Lower leg skin (tissue), 4 donors: Measurements from ENCODE around the gene UBXN4. TPM values are rescaled to one million over a fixed set of nuclear protein-coding genes. Genes with fewer than 3 reads are reported as not detected.

Experiments
- DNase-seq, 2 donors: peaks; one replicate each; pipeline ENCODE4 v3.0.0-alpha.2; 2019; ENCODE audit warnings: low spot score in 2 of 2
- H3K4me3 ChIP-seq: fragments of 200-600 bp; sonication (generic); 2 replicates; pipeline ENCODE4 v1.5.1; 2017; ENCODE audit warnings: mild to moderate bottlenecking, low read depth; ENCODE audit not compliant: poor library complexity, severe bottlenecking
- POLR2A ChIP-seq, 2 donors: fragments of 450-650 bp; IDR thresholded peaks; one replicate each; pipeline ENCODE4 v1.6.1; 2016 to 2017; ENCODE audit warnings: antibody characterized with exemption in 2 of 2, mild to moderate bottlenecking in 1 of 2, moderate library complexity in 1 of 2
- WGBS, 2 donors: methylation state at CpG; one replicate each; pipeline ENCODE4 v1.1.5; 2018; 5-methylcytosine and 5-hydroxymethylcytosine counted together
- intact Hi-C: fragments of 100-400 bp; cut with DNase I; formaldehyde crosslinking; loops from one replicate; pipeline ENCODE4 v1.15.0; 2023; ENCODE audit warnings: low total_unique reads
- total RNA-seq, 4 donors: library from RNA; depleted of rRNA; stranded (reverse); fragments of >200 nt; gene quantifications; one replicate each; pipeline ENCODE4 v1.1.0, GENCODE V29; 2016
- TF ChIP-seq, protein P1 (sequence below), 3 donors: fragments of 450-650 bp; IDR thresholded peaks; one replicate each; pipeline ENCODE4 v1.5.1; 2016; ENCODE audit warnings: antibody characterized with exemption in 3 of 3, mild to moderate bottlenecking in 3 of 3, moderate library complexity in 2 of 3

The UBXN4 gene
- total RNA-seq, 4 donors from 2014 or later: 55.1 to 68.0 (median 58.0) TPM

DNA sequence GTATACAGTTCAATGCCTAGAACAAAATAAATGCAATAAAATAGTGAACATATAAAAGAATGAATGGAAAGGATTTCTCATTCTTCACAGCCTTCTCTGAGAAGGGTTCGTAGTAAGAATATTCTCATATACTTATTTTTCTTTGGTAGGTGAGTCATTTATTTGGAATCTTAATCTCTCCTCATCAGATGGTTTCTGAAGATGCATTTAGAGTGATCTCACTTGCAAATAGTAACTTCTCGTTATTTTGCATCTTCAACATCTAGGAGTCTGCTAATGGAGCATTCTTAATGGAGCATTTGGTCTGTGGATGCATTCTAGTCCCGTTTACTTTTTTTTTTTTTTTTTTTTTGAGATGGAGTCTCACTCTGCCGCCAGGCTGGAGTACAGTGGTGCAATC lies 3.9 kb downstream of the UBXN4 start:
- intact Hi-C loops: no loop called here
- H3K4me3 ChIP-seq: no peak overlapping the region
- WGBS, 2 donors: 61 to 62% methylated on average over 4 of the region's 4 CpGs
- TF ChIP-seq POLR2A (IDR thresholded peaks at IDR 0.05): no peak
- TF ChIP-seq, protein P1, sequence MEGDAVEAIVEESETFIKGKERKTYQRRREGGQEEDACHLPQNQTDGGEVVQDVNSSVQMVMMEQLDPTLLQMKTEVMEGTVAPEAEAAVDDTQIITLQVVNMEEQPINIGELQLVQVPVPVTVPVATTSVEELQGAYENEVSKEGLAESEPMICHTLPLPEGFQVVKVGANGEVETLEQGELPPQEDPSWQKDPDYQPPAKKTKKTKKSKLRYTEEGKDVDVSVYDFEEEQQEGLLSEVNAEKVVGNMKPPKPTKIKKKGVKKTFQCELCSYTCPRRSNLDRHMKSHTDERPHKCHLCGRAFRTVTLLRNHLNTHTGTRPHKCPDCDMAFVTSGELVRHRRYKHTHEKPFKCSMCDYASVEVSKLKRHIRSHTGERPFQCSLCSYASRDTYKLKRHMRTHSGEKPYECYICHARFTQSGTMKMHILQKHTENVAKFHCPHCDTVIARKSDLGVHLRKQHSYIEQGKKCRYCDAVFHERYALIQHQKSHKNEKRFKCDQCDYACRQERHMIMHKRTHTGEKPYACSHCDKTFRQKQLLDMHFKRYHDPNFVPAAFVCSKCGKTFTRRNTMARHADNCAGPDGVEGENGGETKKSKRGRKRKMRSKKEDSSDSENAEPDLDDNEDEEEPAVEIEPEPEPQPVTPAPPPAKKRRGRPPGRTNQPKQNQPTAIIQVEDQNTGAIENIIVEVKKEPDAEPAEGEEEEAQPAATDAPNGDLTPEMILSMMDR (IDR thresholded peaks at IDR 0.05): no peak
- no peak for DNase-seq

DNA sequence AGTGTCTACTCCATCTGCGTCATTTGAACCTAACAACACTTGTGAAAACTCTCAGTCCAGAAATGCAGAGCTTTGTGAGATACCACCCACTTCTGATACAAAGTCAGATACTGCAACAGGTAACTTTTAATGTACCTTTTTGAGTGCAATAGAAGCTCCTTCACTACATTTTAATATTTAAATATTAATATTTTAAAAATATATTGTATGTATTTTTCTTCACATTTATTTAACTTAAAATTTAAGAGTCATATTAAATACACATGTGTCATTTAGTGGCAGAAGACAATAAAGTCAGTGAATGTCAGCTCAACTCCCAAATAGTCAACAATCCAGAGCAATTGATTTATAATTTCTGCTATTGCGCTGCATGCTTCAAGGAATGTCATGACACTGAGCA lies 13.9 kb downstream of the UBXN4 start:
- 94 to 98% methylated on average over 2 of the region's 2 CpGs for WGBS, 2 donors
- intact Hi-C loops: no loop called here

DNA sequence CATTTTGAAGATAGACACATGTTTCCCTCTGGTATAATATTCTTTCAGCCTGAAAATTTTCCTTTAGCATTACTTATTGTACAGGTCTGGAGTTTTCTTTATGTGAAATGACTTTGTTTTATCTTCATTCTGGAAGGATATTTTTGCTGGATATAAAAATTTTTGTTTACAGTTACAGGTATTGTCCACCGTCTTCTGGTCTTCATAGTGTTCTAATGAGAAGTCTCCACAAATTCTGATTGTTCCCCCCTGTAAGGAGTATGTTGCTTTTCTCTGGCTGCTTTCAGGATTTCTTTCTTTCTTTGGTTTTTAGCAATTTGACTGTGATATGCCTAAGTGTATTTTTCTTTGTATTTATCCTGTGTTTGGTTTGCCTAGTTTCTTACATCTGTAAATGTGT lies 15.0 kb downstream of the UBXN4 start:
- intact Hi-C loops: no loop called here
- TF ChIP-seq, protein P1 (IDR thresholded peaks at IDR 0.05): no peak
- TF ChIP-seq POLR2A (IDR thresholded peaks at IDR 0.05): no peak
- no peak overlapping the region for H3K4me3 ChIP-seq
- no peak for DNase-seq
- 95 to 96% methylated on average over 1 of the region's 1 CpG for WGBS, 2 donors

More for the DNA sequence above, 13.9 kb downstream of the UBXN4 start:
- H3K4me3 ChIP-seq: no peak overlapping the region
- DNase-seq: no peak
- no peak for TF ChIP-seq POLR2A (IDR thresholded peaks at IDR 0.05)
- TF ChIP-seq, protein P1 (IDR thresholded peaks at IDR 0.05): no peak

DNA sequence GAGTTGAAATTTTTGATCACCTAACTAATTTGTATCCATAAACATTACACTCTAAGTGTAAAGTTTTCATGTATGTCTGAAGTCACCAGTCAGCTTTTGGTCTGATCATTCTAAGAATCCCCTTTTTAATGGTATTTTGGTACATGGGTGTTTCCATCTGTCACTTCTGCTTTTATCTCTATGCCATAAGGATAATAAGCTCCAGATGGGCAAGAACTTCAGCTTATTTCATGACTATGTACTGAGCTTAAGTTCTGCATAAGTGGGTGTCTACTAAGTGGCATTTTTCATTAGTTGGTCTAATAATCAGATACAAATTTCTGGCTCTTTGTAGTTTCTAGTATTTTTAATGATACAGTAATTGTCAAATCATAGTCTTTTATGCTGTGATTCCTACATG lies 20.4 kb downstream of the UBXN4 start:
- TF ChIP-seq POLR2A (IDR thresholded peaks at IDR 0.05): no peak
- TF ChIP-seq, protein P1 (IDR thresholded peaks at IDR 0.05): no peak
- DNase-seq: no peak
- H3K4me3 ChIP-seq: no peak overlapping the region
- intact Hi-C loops: no loop called here

DNA sequence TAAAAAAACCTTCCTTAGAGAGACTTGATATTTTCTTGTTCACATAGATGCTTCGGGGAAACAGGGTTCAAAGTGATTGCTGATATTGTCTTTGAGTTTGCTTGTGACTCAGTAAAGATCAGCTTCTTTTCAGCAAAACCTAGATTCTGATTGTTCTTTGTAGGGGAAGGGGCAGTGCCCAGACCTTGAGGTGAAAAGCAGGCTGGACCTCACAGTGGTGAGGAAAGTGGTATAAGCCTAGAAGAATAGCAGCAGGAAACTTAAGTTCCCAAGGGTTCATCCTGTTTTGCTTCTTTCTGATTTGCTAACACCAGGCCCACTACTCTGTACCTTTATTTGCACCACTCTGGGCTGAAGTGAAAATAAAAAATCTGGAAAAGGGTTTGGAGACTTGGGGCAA lies 20.9 kb downstream of the UBXN4 start:
- intact Hi-C loops: no loop called here
- no peak overlapping the region for H3K4me3 ChIP-seq
- TF ChIP-seq POLR2A (IDR thresholded peaks at IDR 0.05): no peak
- TF ChIP-seq, protein P1 (IDR thresholded peaks at IDR 0.05): no peak
- 89 to 90% methylated on average over 1 of the region's 1 CpG for WGBS, 2 donors
- no peak for DNase-seq

DNA sequence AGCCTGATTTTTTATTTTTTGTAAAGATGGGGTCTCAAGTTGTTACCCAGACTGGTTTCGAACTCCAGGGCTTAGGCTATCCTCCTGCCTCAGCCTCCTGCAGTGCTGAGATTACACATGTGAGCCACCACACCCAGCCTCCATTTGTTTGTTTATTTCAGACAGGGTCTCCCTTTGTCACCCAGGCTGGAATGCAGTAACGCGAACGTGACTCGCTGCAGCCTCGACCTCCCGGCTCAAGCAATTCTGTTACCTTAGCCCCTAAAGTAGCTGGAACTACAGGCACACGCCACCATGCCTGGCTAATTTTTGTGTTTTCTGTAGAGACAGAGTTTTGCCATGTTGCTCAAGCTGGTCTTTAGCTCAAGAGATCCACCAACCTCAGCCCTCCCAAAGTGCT lies 27.2 kb downstream of the UBXN4 start:
- WGBS, 2 donors: 96% methylated on average over 8 of the region's 8 CpGs
- DNase-seq: no peak
- H3K4me3 ChIP-seq: no peak overlapping the region
- intact Hi-C loops: no loop called here
- TF ChIP-seq, protein P1 (IDR thresholded peaks at IDR 0.05): no peak
- no peak for TF ChIP-seq POLR2A (IDR thresholded peaks at IDR 0.05)
